ENCODE results near the gene PRIM1. TPM values are rescaled to one million over a fixed set of nuclear protein-coding genes. Genes with fewer than 3 reads are reported as not detected.

PRIM1 gene
- total and polyA plus RNA-seq, 2 of the 4 experiments (the other 2 are of a cell fraction): 8.6 to 12.0 TPM

- CTCF ChIA-PET: no interaction called here
Observed at GRCh38 chr12:56728139-56728861, 23.8 kb downstream of the PRIM1 start.

More at GRCh38 chr12:56728139-56728861, 23.8 kb downstream of the PRIM1 start:
- Histone ChIP-seq H4K91ac (ENCODE audit: insufficient read depth, low read depth, low read length) (no peak overlapping the region), H4K8ac (ENCODE audit: low read depth in 2 of 2, low read length in 2 of 2) (no peak overlapping the region), H2AFZ (replicated peaks; ENCODE audit: low read length, poor library complexity) (no peak overlapping the region), H3K56ac (ENCODE audit: extremely low read depth, insufficient read depth, low read length) (no peak overlapping the region), H3K4me2 (ENCODE audit: low read depth, low read length) (no peak overlapping the region), H3K4ac (ENCODE audit: low read depth, low read length) (no peak overlapping the region), H4K20me1 (ENCODE audit: insufficient read depth, low read length) (peaks cover 9% of the 10 kb centered on the region; the same call in 1 of the 2 replicates), H3K23ac (ENCODE audit: low read depth, low read length) (no peak overlapping the region), H3K27me3 (ENCODE audit: control insufficient read depth, insufficient read depth, low read length) (no peaks in the 10 kb centered on the region), H3K9ac (ENCODE audit: low read depth, low read length) (no peak overlapping the region), H2BK5ac (ENCODE audit: low read depth, low read length, poor library complexity, severe bottlenecking) (no peak overlapping the region), H2BK120ac (ENCODE audit: low read depth, low read length) (no peak overlapping the region), H3K27ac (ENCODE audit: insufficient read depth, low read length) (no peak overlapping the region), H2BK20ac (ENCODE audit: low read depth, low read length) (no peak overlapping the region), H2BK15ac (ENCODE audit: low read depth, low read length) (no peak overlapping the region), H2AK5ac (ENCODE audit: low read depth, low read length) (no peak overlapping the region), H3K79me1 (ENCODE audit: low read depth in 1 of 2, low read length in 2 of 2) (peaks cover 0 to 9% of the 10 kb centered on the region in 2 experiments; a peak in 1 of 4 replicates), H3K4me3 (ENCODE audit: insufficient read depth, low read depth, low read length) (no peak overlapping the region), H3K14ac (replicated peaks; ENCODE audit: low read depth, low read length) (no peak overlapping the region), H2AK9ac (replicated peaks; ENCODE audit: low read depth, low read length, poor library complexity) (no peak overlapping the region), H4K5ac (ENCODE audit: low read depth, low read length) (no peak overlapping the region), H3K18ac (ENCODE audit: low read depth, low read length) (no peak overlapping the region), H3K9me3 (ENCODE audit: control insufficient read depth, insufficient read depth, low read length) (no peaks in the 10 kb centered on the region), H3K36me3 (ENCODE audit: control insufficient read depth, insufficient read depth, low read length) (peaks cover 3% of the 10 kb centered on the region; the same call in 1 of the 2 replicates), H3K9me1 (ENCODE audit: insufficient read depth, low read length) (no peaks in the 10 kb centered on the region), H3K4me1 (ENCODE audit: control insufficient read depth, insufficient read depth, low read length) (no peaks in the 10 kb centered on the region)
- ATAC-seq (ENCODE audit: low read depth) (no peak), DNase-seq (no peak)
- TF ChIP-seq ELK1 (IDR thresholded peaks at IDR 0.05; ENCODE audit: borderline replicate concordance, low read depth, low read length) (no peak), BHLHE40 (IDR thresholded peaks at IDR 0.05; ENCODE audit: low read depth, low read length) (no peak), MAZ (IDR thresholded peaks at IDR 0.05; ENCODE audit: borderline replicate concordance, low read depth, low read length) (no peak), CHD1 (IDR thresholded peaks at IDR 0.05; ENCODE audit: low read depth, low read length) (no peak), CTCF (conservative IDR thresholded peaks at IDR 0.05; ENCODE audit: low read depth, low read length) (no peak), RFX5 (IDR thresholded peaks at IDR 0.05; ENCODE audit: low read depth, low read length) (no peak), CEBPB (IDR thresholded peaks at IDR 0.05; ENCODE audit: low read depth, low read length) (no peak), FOS (IDR thresholded peaks at IDR 0.05; ENCODE audit: low read depth, low read length) (no peak), NFE2L2 (IDR thresholded peaks at IDR 0.05; ENCODE audit: low read depth, low read length) (no peak), RCOR1 (IDR thresholded peaks at IDR 0.05; ENCODE audit: insufficient replicate concordance, low read length) (no peak), RAD21 (IDR thresholded peaks at IDR 0.05; ENCODE audit: low read length) (no peak), MXI1 (IDR thresholded peaks at IDR 0.05; ENCODE audit: borderline replicate concordance, low read depth, low read length) (no peak), MAFK (IDR thresholded peaks at IDR 0.05; ENCODE audit: low read depth, low read length) (no peak), POLR2A (IDR thresholded peaks at IDR 0.05; ENCODE audit: low read depth, low read length) (no peak), SMC3 (IDR thresholded peaks at IDR 0.05; ENCODE audit: low read depth, low read length) (no peak)
- TF ChIP-seq, protein P1, sequence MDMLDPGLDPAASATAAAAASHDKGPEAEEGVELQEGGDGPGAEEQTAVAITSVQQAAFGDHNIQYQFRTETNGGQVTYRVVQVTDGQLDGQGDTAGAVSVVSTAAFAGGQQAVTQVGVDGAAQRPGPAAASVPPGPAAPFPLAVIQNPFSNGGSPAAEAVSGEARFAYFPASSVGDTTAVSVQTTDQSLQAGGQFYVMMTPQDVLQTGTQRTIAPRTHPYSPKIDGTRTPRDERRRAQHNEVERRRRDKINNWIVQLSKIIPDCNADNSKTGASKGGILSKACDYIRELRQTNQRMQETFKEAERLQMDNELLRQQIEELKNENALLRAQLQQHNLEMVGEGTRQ (IDR thresholded peaks at IDR 0.05; ENCODE audit: low read depth, low read length): no peak
- POLR2A ChIA-PET (ENCODE audit: unreplicated experiment): no interaction called here
- in situ Hi-C loops (cut with MboI; ENCODE audit: low sequenced_read_pairs) (no loop called here), dilution Hi-C loops (cut with HindIII; ENCODE audit: low sequenced_read_pairs, unreplicated experiment) (no loop called here), intact Hi-C loops (cut with micrococcal nuclease) (no loop called here)
- WGBS, 2 experiments (ENCODE audit: extremely low coverage in 2 of 2, insufficient read length in 1 of 2): 100% methylated on average over 2 of the region's 11 CpGs; no CpG with 5 or more reads in 1 of the 2 experiments
- no TSS peak for BruUV-seq (replicated peaks)

Measured in IMR-90 (cell line).